ENCODE data around the gene GRM4. TPM values are rescaled to one million over a fixed set of nuclear protein-coding genes. Genes with fewer than 3 reads are reported as not detected.

Gene GRM4
- total and polyA plus RNA-seq, 9 donors: under 0.01 to 0.37 (median 0.08) TPM; not detected in 2

DNA sequence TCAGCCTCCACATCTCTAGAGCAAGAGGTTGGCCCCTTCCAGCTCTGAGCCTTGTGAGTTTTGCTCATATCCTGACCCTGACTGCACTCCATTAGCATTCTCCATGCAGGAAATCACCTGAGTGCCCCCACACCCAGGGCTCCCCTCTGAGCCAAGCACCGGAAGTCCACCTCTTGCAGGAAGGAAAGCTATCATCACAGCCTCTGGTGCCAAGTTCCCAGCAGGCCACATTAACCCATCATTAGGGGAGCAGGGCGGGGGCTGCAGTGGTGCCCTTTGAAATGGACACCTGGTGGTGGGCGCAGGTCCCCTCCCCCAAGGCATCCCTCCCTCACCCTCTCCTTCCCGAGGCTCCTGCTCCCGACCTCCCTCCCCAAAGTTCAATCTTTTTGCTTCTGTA, 16.1 kb downstream of the GRM4 start:
- 12 to 22% (median 16%) methylated on average over 5 of the region's 5 CpGs for WGBS, 3 donors
- intact Hi-C loops (cut with DNase I): no loop called here
- no peak overlapping the region for H3K27ac ChIP-seq
- H3K4me3 ChIP-seq: no peak overlapping the region
- no peaks in the 10 kb centered on the region for H3K36me3 ChIP-seq
- DNase-seq: no peak
- H3K9me3 ChIP-seq: no peaks in the 10 kb centered on the region
- no peaks in the 10 kb centered on the region for H3K4me1 ChIP-seq (ENCODE audit: insufficient read depth)
- H3K27me3 ChIP-seq: no peaks in the 10 kb centered on the region
- TF ChIP-seq EP300 (IDR thresholded peaks at IDR 0.05) (no peak), POLR2A (IDR thresholded peaks at IDR 0.05) (no peak)
- TF ChIP-seq, protein P1, sequence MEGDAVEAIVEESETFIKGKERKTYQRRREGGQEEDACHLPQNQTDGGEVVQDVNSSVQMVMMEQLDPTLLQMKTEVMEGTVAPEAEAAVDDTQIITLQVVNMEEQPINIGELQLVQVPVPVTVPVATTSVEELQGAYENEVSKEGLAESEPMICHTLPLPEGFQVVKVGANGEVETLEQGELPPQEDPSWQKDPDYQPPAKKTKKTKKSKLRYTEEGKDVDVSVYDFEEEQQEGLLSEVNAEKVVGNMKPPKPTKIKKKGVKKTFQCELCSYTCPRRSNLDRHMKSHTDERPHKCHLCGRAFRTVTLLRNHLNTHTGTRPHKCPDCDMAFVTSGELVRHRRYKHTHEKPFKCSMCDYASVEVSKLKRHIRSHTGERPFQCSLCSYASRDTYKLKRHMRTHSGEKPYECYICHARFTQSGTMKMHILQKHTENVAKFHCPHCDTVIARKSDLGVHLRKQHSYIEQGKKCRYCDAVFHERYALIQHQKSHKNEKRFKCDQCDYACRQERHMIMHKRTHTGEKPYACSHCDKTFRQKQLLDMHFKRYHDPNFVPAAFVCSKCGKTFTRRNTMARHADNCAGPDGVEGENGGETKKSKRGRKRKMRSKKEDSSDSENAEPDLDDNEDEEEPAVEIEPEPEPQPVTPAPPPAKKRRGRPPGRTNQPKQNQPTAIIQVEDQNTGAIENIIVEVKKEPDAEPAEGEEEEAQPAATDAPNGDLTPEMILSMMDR (IDR thresholded peaks at IDR 0.05): no peak

DNA sequence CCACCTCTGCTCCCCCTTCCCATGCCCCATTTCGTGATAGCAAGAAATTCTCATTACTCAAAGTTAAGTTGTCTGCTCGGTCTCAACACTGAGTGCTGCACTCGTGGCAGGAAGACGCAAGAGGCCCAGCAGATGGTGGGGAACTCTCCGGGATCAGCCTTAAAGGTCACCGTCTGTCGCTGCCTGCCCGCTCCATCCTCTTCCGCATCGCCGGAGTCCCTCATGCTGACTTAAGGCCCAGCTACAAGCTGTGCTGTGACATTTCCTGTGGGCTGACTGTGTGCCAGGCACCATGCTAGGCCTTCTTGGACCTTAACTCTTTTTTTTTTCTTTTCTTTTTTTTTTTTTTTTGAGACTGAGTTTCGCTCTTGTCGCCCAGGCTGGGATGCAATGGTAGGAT, 17.8 kb downstream of the GRM4 start:
- TF ChIP-seq POLR2A (IDR thresholded peaks at IDR 0.05) (no peak), EP300 (IDR thresholded peaks at IDR 0.05) (no peak)
- TF ChIP-seq, protein P1 (IDR thresholded peaks at IDR 0.05): no peak
- Histone ChIP-seq H3K4me3 (no peak overlapping the region), H3K27ac (no peak overlapping the region), H3K36me3 (no peaks in the 10 kb centered on the region), H3K27me3 (no peaks in the 10 kb centered on the region), H3K9me3 (no peaks in the 10 kb centered on the region), H3K4me1 (ENCODE audit: insufficient read depth) (no peaks in the 10 kb centered on the region)
- no peak for DNase-seq
- intact Hi-C loops (cut with DNase I): no loop called here
- 73 to 82% (median 74%) methylated on average over 13 of the region's 13 CpGs for WGBS, 3 donors

DNA sequence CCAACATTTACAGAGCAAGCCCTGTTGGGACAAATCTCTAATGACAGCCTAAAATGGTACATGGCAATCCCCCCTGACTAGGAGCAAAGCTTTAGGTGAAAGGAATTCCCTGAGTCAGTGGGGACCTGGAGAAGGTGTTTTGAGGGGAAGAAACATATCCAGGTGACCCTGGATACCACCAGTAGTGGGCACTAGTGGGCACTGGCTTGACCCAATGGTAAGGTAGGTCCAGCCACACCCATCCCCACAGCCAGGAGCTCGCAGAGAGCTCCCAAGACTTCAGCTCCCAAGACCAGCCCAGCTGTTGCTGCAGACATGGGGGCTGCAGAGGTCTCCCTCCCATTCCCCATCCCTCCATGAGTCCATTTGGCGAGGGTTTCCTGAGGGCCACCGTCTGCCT, 19.5 kb downstream of the GRM4 start:
- no peak for DNase-seq
- Histone ChIP-seq H3K9me3 (no peaks in the 10 kb centered on the region), H3K36me3 (no peaks in the 10 kb centered on the region), H3K4me3 (no peak overlapping the region), H3K27ac (no peak overlapping the region), H3K27me3 (no peaks in the 10 kb centered on the region), H3K4me1 (ENCODE audit: insufficient read depth) (no peaks in the 10 kb centered on the region)
- 24 to 45% (median 32%) methylated on average over 3 of the region's 3 CpGs for WGBS, 3 donors
- intact Hi-C loops (cut with DNase I): no loop called here
- TF ChIP-seq POLR2A (IDR thresholded peaks at IDR 0.05) (no peak), EP300 (IDR thresholded peaks at IDR 0.05) (no peak)
- TF ChIP-seq, protein P1 (IDR thresholded peaks at IDR 0.05): no peak

DNA sequence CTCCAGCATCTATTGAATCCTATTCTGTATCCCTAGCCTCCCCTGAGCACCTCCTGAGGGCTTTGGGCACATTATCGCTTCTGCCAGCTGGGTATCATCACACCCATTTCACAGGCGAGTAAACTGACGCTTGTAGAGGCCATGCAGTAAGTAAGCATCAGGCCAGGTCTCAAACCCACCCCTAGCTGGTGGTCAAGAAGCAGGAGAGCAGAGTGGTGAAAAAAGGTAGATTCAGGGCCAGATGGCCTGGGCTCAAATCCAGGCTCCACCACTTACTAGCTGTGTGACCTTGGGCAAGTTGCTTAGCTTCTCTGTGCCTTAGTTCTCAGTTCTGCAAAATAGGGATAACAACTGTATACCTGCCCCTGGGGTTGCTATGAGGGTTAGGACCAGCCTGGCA, 19.9 kb downstream of the GRM4 start:
- Histone ChIP-seq H3K4me3 (no peak overlapping the region), H3K4me1 (ENCODE audit: insufficient read depth) (no peaks in the 10 kb centered on the region), H3K27ac (no peak overlapping the region), H3K27me3 (no peaks in the 10 kb centered on the region), H3K36me3 (no peaks in the 10 kb centered on the region), H3K9me3 (no peaks in the 10 kb centered on the region)
- intact Hi-C loops (cut with DNase I): no loop called here
- no peak for DNase-seq
- 79 to 86% (median 86%) methylated on average over 3 of the region's 3 CpGs for WGBS, 3 donors
- TF ChIP-seq, protein P1 (IDR thresholded peaks at IDR 0.05): no peak
- TF ChIP-seq EP300 (IDR thresholded peaks at IDR 0.05): no peak
- no peak for TF ChIP-seq POLR2A (IDR thresholded peaks at IDR 0.05)

Measured in ovary (tissue), 9 donors.